ENCODE measurements around the gene NTSR1. TPM values are rescaled to one million over a fixed set of nuclear protein-coding genes. Genes with fewer than 3 reads are reported as not detected.

Gene NTSR1
- total RNA-seq, 2 experiments from 2014 or later, result not detected

DNA sequence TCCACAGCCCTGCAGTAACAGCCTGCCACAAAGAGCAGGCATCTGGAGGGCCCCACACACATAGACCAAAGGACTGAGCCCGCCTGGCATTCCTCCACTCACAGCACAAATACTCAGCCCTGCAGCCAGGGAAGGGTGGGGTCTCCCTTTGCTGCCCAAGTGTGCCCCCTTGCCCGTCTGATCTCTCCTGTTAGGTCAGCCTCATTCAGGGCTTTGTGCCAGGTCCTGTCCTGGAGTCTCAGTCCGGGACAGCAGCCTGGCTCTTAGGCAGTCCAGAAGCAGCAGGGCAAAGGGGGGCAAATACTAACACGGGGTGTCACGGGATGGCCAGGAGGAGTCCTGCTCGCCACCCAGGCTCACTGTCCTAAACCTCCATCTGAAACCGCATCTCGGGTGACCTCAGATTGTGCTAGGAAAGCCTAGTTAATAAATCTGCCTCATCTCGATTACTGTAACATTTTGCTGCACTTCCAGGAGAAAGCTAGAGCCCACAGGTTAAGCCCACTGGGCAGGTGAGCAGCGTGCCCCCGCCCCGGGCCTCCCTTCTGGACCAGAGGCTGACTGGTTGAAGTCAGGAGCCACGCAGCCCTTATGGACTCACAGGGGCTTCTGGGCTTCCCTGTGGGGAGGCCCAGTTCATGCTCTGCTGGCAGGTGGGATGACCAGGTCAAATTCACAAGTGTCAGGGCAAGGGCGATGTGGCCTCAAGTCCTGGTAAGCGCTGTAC, 92.8 kb downstream of the NTSR1 start:
- ChIA-PET POLR2A (no interaction called here), CTCF (no interaction called here)

GRCh38 chr20:62802026-62802712, 93.5 kb downstream of the NTSR1 start:
- CTCF ChIA-PET, result no interaction called here
- POLR2A ChIA-PET, result no interaction called here

- ChIA-PET CTCF (interaction anchor here (0.9 kb wide), 1 partner anchor 10 kb away, joined by 3 read pairs; no protein-coding TSS in a partner anchor), POLR2A (interaction anchor here (2.3 kb wide), 1 partner anchor 9 kb away, joined by 7 read pairs; no protein-coding TSS in a partner anchor)
Measured at GRCh38 chr20:62804021-62804626, 95.5 kb downstream of the NTSR1 start.

- POLR2A ChIA-PET, result interaction anchor here (0.6 to 2.3 kb wide), 2 partner anchors 10 to 20 kb away, joined by 3 to 7 read pairs; no protein-coding TSS in a partner anchor
- CTCF ChIA-PET, result interaction anchor here (0.9 to 1.2 kb wide), 2 partner anchors 11 to 31 kb away, joined by 3 read pairs; no protein-coding TSS in a partner anchor
Measured at GRCh38 chr20:62804627-62805154, 96.1 kb downstream of the NTSR1 start, which contains the start of gene OGFR. Gene OGFR, plus strand, starts transcription at chr20:62804835. Its CDS starts 25 bp downstream, at chr20:62804860.

- ChIA-PET POLR2A (interaction anchor here (0.6 to 2.3 kb wide), 2 partner anchors 10 to 20 kb away, joined by 3 to 7 read pairs; no protein-coding TSS in a partner anchor), CTCF (interaction anchor here (1.2 kb wide), 1 partner anchor 32 kb away, joined by 3 read pairs; no protein-coding TSS in a partner anchor)
Measured at GRCh38 chr20:62805155-62805710, 96.6 kb downstream of the NTSR1 start.

DNA sequence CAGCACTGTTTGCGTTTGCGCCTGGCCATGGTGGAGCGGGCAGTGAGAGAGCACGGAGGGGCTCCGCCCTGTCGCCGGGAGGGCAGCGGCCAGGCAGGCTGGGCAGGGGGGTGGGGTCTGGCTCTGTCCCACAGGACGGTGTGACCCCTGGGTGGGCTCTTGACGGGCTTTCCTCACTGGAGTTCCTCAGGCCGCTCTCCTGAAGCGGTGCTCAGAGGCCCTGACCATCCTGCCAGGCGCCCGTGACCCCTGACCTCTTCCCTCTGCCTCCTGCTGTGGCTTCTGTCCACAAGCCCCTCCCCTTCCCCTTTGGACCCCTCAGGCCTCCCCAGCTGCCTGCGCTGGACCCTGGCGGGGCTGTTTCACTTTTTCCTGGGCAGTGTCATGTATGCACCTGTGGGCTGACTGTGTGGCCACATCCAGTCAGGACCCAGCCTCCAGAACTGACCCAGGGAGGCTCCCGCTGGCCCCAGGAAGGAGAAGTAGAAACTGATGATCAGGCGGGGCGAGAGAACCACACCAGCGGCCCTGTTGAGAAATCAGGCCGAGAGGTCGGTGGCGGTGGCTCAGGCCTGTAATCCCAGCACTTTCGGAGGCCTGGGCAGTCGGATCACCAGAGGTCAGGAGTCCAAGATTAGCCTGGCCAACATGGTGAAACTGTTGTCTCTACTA, 97.2 kb downstream of the NTSR1 start:
- ChIA-PET POLR2A (interaction anchor here (0.6 to 2.3 kb wide), 2 partner anchors 11 to 19 kb away, joined by 3 to 7 read pairs; no protein-coding TSS in a partner anchor), CTCF (interaction anchor here (1.2 to 3.8 kb wide), 2 partner anchors 14 to 32 kb away, joined by 3 to 21 read pairs; no protein-coding TSS in a partner anchor)

- POLR2A ChIA-PET, result no interaction called here
- CTCF ChIA-PET, result interaction anchor here (3.8 kb wide), 1 partner anchor 15 kb away, joined by 21 read pairs; no protein-coding TSS in a partner anchor
Measured at GRCh38 chr20:62806383-62807050, 97.9 kb downstream of the NTSR1 start.

DNA sequence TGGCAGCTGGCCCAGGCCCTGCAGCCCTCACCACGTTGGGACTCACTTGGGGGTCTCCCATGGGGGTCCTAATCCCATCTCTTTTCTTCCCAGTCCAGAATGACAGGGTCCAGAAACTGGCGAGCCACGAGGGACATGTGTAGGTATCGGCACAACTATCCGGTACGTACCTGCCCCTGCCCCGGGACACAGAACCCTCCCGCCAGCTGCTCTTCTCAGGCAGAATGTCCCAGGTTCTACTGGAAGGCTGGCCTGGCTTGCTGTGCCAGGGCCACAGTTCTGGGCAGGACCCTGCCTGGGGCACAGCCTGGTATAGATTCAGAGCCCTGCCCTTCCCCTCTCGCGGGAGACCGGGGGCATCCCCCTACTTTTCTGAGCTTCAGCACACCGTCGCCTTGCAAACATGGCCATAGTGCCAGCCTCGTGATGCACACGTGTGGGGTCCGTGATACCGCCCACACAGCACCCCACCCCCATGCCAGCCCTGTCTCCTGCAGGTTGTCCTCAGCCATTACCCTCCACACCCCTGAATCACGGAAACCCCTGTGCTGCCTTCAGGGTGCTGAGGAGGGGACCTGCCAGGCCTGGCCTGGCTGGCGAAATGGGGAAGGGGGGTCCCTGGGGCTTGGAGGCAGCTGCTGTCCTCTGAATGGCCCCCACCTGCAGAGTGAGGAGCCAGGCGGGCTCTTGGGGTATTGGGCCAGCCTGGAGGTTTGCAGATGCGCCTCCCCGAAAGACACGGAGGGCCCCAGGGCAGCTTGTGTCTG, 99.0 kb downstream of the NTSR1 start:
- CTCF ChIA-PET, result interaction anchor here (0.8 to 3.8 kb wide), 21 partner anchors 9 to 308 kb away, joined by 3 to 21 read pairs (median 4); partner anchors contain the start of genes COL9A3 and MRGBP
- POLR2A ChIA-PET, result interaction anchor here (0.5 to 0.9 kb wide), 3 partner anchors 11 to 68 kb away, joined by 3 to 6 read pairs (median 4); partner anchors contain the start of gene MRGBP

DNA sequence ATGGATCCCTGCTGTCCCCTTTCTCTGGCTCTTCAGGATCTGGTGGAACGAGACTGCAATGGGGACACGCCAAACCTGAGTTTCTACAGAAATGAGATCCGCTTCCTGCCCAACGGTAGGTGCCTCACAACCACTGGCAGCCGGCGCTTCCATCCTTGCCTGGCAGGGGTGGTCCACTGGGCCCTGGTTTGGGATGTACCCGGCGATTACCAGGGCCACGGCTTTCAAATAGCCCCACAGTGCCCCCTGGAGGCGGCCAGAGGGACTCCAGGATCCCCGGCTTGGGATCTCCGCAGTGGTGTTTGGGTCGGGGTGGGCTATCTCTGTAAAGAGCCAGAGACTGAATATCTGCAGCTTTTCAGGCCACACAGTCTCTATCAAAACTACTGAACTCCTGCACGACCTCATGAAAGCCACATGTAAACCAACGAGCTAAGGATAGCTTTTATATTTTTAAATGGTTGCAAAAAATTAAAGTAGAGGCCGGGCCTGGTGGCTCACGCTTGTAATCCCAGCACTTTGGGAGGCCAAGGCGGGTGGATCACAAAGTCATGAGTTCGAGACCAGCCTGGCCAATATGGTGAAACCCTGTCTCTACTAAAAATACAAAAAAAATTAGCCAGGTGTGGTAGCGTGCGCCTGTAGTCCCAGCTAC, 99.7 kb downstream of the NTSR1 start:
- ChIA-PET POLR2A (interaction anchor here (0.5 to 0.9 kb wide), 6 partner anchors 8 to 634 kb away, joined by 3 to 9 read pairs (median 4); partner anchors contain the start of genes COL9A3 and MRGBP), CTCF (interaction anchor here (0.5 to 3.8 kb wide), 23 partner anchors 8 to 398 kb away, joined by 3 to 21 read pairs (median 4); partner anchors contain the start of genes COL9A3, MRGBP and TCFL5)

DNA sequence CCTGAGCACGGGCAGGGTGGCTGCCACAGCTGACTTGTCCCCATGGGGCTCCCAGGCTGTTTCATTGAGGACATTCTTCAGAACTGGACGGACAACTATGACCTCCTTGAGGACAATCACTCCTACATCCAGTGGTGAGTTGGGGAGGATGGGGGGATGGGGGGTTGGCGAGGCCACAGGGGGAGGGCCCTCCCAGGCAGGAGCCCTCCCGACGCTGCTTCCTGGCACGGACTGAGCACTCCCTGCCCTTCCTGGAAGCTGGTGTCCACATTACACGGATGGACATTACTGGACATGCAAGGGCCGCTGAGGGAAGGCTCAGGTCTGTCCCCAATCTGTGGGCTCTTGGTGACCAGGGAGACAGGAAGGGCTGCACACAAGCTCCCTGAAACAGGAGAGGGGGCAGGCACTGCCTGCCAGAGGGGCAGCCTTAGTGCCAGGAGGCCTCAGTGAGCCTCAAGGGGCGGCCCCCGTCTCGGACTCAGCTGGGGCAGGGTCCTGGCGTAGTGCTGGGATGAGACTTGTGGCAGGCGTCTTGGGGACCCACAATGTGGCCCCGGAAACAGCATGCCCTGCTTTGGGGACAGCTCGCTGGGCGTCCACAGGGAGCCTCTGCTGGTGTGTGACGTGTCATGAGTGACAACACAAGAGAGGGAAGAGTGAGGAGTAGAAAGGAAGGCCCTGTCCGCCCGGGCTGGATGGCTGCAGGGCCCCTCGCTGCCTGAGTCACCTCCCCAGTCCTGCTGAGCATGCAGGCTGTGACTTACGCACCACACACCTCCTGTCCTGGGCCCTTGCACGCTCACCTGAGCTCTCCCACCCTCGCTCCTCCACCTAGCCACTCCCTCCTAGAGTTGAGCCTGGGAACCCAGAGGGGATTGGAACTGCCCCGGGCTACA, 101.1 kb downstream of the NTSR1 start:
- ChIA-PET CTCF (interaction anchor here (0.7 to 3.8 kb wide), 5 partner anchors 13 to 310 kb away, joined by 3 to 21 read pairs (median 9); no protein-coding TSS in a partner anchor), POLR2A (no interaction called here)

- ChIA-PET POLR2A (no interaction called here), CTCF (no interaction called here)
Measured at GRCh38 chr20:62811320-62811719, 102.7 kb downstream of the NTSR1 start.

DNA sequence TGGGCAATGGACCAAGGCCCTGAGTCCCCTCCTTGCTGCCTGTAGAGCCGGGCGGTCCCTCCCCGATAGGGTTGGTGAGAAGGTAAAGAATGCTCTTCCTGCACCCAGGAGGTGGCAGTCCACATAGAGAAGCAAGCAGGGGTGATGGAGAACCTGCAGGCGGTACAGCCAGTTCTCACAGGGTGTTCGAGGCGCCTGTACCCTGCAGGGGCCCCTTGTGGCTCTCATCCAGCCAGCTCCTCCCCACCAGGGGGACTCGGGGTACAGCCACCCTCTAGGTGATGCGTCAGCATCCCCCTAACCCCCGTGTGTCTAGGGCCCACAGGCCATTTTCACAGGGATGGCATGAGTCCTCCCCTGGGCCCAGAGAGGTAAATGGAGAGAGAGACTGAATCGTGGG, 103.1 kb downstream of the NTSR1 start:
- ChIA-PET POLR2A (no interaction called here), CTCF (no interaction called here)

Measured in activated CD8-positive, alpha-beta memory T cell treated with anti-CD3 and anti-CD28 coated beads for 36 hours (primary cell).